Activated naive CD4-positive, alpha-beta T cell treated with anti-CD3 and anti-CD28 coated beads, Interleukin-2, amount 50 U/mL, for 16 hours (primary cell): ENCODE results near the gene MIF.
"Not testable (repeated sequence)": the region's sequence is repeated elsewhere in the genome, so short reads cannot be mapped to it uniquely, and the experiment has no call there.

Experiments used
- DNase-seq: peaks from one replicate; pipeline ENCODE4 v3.0.0-alpha.2; 2020

MIF gene

DNA sequence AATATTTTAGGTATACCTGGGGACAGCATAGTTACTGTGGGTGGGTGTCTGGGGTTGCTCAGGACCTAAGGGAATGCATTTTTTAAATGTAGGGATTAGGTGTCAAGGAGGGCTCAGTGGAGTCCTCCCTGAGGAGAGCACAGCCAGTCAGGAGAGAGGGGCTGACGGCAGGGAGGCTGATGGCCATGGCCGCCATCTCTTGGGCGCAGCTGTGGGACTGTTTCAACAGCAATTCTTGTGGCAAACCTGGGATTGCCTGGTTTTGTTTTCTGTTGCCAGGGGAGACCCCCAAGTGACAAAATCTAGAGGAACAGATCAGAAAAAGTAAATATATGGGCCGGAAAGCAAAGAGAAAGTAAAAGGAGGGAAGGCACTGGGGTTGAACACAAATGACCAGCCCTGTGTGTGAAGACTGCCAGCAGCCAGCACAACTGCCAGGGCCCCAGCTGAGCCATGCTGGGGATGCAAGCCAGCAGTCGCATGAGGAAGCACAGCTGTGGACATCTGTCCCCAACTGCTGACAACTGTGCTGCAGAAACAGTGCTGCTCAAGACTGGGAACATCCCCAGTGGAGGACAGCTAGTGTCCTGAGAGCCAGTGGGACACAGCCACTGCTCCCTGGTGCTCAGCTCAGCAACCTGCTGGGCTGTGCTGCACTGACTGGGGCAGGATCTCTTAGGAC is 10.5 kb downstream of the MIF start:
- DNase-seq, result no peak

DNA sequence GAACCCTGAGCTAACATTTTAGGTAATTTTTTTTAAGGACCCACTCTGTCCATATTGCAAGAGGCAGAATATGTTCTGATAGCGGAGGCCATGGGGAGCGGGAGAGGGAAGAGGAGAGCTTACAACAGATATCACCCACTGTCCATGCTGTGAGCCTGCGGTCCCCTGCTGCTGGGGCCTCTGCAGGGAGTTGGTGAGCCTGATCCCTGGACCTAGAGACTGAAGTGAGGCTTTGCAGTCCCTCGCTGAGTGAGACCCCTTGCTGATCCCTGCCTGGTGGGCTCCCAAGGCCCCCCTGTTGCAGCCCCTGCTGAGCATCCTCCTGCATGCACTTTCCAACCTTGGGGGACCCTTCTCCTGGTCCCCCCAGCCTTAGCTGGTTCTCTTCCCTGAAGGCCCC is 12.5 kb downstream of the MIF start:
- no peak for DNase-seq

- DNase-seq, result not testable (repeated sequence)
Measured at GRCh38 chr22:23907423-23907822, 13.2 kb downstream of the MIF start.

DNA sequence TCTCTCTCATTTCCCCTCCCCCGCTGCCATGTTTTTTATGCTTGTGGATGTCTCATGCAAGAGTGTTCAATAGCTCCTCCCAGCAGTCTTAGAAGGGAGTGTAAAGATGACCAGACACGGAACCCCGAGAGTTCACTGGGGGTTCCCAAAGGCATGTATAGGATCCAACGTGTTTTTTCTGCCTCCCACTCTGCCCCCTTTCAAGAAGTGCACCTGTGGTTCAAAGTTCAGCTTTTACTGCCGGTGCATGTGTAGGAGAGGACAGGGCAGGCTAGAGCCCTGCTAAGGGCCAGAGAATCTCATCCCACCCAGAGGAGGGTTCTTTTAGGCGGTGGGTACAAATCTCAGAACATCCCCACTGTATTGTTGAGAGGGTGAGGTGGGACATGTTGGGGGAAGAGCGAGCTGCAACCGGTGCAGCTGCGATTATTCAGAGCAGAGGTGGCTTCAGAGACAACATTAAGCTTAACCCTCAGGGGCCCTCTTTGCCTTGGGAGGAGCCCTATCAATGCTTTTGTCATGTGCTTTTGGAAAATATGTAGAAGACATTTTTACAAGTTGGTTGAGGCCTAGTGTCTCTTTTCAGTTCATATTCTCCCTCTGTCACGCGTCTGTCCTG is 14.5 kb downstream of the MIF start:
- DNase-seq, result no peak

DNA sequence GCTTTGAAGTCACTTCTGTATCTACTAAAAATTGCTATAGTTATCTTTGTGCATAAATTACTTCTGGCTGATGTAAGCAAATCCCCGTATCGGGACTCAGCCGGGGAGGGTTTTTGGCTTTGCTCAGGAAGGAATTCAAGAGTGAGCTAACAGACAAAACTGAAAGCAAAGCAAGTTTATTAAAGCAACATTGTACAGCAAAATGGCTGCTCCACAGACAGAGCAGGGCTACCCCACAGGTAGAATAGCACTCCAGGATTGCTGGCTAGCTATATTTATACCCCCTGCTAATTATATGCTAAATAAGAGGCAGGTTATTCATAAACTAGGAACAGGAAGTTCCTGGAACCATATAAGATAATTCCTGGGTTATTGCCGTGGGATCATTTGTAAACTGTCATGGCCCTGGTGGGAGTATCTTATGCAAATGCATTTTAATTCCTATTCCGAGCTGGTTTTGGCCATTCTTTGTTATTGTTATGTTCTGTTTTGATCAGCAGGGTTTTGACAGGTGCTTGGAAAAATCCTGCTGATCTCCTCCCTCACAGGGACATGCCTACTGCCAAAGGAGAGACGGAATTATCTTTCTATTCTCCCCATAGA is 15.2 kb downstream of the MIF start:
- no peak for DNase-seq

- no peak for DNase-seq
Measured at GRCh38 chr22:23910496-23911190, 16.5 kb downstream of the MIF start.

DNA sequence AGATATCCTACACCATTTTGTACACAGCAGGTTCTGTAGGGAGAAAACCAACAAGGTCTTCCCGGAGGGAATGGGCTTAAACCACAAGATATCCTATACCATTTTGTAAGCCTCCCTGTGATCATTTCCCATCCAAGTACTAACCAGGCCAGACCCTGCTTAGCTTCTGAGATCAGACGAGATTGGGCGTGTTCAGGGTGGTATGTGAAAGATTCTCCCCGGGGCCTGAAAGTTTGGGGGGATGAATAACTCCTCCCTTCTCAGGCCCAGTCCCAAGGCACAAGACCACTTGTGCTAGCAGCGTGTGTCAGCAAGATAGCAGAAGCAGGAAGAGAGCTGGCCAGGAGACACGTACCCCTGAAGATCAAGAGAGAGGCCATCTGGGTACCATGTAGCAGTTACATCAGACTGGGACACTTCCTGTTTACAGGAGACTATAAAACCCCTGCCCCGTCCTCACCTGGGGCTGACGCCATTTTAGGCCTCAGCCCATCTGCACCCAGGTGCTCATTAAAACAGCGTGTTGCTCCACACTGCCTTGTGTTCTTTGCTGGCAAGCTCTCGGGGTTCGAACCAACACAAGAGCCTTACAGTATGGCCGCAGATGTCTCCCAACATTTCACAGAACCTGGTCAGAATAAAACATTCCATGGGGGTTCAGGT is 17.3 kb downstream of the MIF start:
- DNase-seq, result no peak

GRCh38 chr22:23912293-23912903 is 18.2 kb downstream of the MIF start:
- no peak for DNase-seq

- peak; percentile 33 for DNase-seq
Measured at GRCh38 chr22:23913306-23913660, 19.1 kb downstream of the MIF start.

DNA sequence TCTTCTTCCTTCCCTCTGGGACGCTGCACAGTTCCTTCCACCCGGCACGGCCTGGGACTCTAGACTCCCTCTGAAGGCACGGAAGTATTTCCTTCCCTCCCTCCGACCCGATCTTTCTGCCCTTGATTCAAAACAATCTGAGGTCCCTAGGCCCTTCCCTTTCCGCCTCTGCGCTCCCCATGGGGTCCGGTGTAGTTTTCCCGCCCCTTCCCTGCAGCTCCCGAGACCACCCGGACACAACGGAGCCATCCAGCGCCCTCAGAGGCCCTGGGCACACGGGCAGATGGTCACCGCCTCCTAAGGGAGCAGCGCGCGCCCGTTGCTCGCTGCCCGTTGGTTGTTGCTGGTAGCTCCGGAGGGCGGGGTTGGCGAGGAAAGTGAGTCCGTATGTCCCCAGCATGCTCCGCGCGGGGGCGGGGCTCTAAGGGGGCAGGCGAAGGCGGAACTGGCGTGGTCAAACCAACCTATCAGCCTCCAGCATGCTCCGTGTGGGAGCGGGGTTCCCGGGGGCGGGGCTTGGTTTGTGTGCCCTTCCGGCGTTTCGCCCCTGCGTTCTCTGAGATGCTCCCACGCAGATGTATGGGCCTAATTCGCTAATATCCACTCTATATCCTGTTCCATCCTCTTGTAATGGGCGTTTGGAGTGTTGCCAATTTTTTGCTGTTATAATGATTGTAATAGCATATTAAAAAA is 19.6 kb downstream of the MIF start:
- DNase-seq, result peak; percentile 100

- no peak for DNase-seq
Measured at GRCh38 chr22:23915290-23915689, 21.1 kb downstream of the MIF start.

DNA sequence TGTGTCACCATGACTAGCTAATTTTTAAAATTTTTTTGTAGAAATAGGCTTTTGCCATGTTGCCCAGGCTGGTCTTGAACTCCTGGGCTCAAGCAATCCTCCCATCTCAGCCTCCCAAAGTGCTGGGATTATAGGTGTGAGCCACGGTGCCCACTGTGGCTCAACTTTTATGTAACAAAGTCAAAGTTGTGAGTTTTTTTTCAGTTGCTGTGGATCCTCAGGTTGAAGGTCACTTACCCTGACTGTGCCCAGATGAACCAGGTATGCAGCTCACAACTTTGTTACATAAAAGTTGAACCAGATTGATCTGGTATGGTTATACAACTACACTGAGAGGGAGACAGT is 26.1 kb downstream of the MIF start:
- not testable (repeated sequence) for DNase-seq

- not testable (repeated sequence) for DNase-seq
Measured at GRCh38 chr22:23921586-23922201, 27.5 kb downstream of the MIF start.

DNA sequence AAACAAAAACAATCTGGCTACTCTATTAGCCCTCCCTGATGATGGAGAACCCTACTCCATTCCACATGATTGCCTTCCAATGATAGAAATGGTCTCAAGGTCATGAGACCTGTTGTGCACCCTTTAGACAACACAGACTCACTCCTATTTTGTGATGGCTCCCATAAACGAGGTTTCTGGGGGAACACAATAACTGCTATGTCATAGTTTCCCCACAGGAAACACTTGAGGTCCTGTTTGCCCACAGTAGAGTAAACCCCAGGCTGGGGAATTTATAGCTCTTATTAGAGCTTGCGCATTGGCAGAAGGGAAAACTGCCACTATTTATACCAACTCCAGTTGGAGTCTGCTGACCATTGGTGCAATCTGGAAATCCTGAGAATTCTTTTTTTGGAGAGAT is 28.7 kb downstream of the MIF start:
- no peak for DNase-seq

DNA sequence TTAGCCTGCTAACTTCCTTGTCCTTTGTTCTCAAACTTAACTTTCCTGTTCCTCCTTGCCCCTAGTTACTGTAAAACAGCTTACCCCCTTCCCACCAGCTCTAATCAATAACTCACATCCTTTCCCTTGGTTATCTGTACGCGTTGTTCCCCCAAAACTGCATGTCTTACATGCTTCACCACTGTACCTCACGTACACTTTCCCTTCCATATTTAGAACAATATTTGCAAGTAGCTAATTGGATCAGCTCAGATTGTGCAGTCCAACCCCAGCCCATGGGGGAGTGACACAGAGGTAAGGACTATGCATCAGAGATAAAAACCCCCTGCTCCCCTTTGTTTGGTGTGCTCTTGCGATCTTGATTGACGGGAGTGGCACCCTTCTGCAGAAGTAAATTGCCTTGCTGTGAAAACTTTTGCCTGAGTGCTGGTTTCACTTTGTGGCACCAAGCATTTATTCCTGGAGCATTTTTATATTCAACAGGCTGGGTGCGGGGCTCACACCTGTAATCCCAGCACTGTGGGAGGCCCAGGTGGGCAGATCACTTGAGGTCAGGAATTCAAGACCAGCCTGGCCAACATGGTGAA is 30.9 kb downstream of the MIF start:
- no peak for DNase-seq

- DNase-seq, result no peak
Measured at GRCh38 chr22:23926561-23926960, 32.4 kb downstream of the MIF start.

DNA sequence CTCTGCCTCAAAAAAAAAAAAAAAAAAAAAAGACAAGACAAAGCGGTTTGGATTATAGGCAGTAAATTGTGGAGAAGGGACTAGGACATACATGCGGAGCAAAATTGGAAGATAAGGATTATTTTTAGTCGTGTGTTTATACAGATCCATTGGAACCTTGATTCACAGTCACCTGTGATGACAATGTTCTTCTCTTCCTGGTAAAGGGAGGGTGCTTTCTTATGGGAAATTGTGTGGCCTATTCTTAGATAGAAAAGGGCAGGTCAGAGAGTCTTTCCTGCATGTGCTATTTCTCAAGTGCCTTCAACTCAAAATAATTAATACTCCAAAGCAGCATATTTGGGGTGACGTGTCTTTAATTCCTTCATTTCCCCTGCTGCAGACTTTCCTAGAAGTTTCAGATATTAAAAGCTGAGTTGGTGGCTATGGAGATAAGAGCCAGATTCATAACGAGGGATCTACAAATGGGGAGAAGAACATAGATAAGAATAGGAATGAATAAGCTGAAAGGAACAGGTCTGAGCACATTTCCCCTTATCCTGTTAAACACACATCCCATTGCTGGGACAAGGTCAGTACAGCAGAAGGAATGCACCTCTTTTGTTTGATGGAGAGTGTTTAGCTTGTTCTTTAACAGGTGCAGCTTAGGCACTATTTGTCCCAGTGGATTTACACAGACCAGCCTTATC is 44.3 kb downstream of the MIF start:
- no peak for DNase-seq

DNA sequence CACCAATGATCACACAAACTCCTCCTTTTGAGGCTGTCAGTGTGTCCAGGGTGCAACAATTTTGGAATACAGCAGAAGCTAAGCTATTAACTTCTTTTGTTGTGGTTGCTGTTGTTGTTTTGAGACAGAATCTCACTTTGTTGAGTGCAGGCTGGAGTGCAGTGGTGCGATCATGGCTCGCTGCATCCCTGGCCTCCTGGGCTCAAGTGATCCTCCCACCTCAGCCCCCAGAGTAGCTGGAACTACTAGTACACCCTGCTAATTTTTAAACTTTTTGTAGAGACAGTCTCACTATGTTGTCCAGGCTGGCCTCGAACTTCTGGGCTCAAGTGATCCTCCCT is 44.8 kb downstream of the MIF start:
- no peak for DNase-seq

- DNase-seq, result not testable (repeated sequence)
Measured at GRCh38 chr22:23940166-23940565, 46.0 kb downstream of the MIF start.
